H1 (cell line): ENCODE results near the gene POLRMT. TPM values are rescaled to one million over a fixed set of nuclear protein-coding genes. Genes with fewer than 3 reads are reported as not detected.

Experiments
- BACH1 ChIP-seq: IDR thresholded peaks from 2 replicates; pipeline ENCODE4 v1.6.1; 2012; ENCODE audit warnings: low read length, improper control_type of control experiment
- CHD7 ChIP-seq: fragments of 300-600 bp; sonication (generic); IDR thresholded peaks from 2 replicates; pipeline ENCODE4 v1.7.1; 2012; ENCODE audit warnings: low read length, moderate library complexity, mild to moderate bottlenecking, inconsistent platforms; ENCODE audit not compliant: insufficient replicate concordance
- JUN ChIP-seq: IDR thresholded peaks from 2 replicates; pipeline ENCODE4 v1.6.1; 2011; ENCODE audit warnings: low read depth, mild to moderate bottlenecking, improper control_type of control experiment, low read length
- KDM1A ChIP-seq: fragments of 200-600, 300-600 bp; sonication (generic); IDR thresholded peaks from 2 replicates; pipeline ENCODE4 v1.7.1; 2016; ENCODE audit warnings: mild to moderate bottlenecking, low read length, borderline replicate concordance
- NANOG ChIP-seq: IDR thresholded peaks from 2 replicates; pipeline ENCODE4 v1.6.1; 2011; ENCODE audit warnings: low read length, low read depth, mild to moderate bottlenecking, inconsistent platforms; ENCODE audit not compliant: insufficient read depth, poor library complexity, severe bottlenecking
- SP2 ChIP-seq: IDR thresholded peaks from 2 replicates; pipeline ENCODE4 v1.6.1; 2012; ENCODE audit warnings: mild to moderate bottlenecking, low read length, inconsistent platforms
- SUZ12 ChIP-seq: fragments of 200-600 bp; sonication (generic); IDR thresholded peaks from 2 replicates; pipeline ENCODE4 v1.6.1; 2012; ENCODE audit warnings: mild to moderate bottlenecking, inconsistent platforms, low read length, moderate library complexity, mixed read lengths
- TAF1 ChIP-seq: IDR thresholded peaks from 2 replicates; pipeline ENCODE4 v1.6.1; 2011; ENCODE audit warnings: mild to moderate bottlenecking, low read depth, low read length
- polyA plus RNA-seq, 7 experiments: library from polyadenylated mRNA; depleted of rRNA in 3 of 7; stranded (reverse) in 5 of 7; unstranded in 2 of 7; fragments of >200 nt in 5 of 7; fragments of 200-250 nt in 2 of 7; gene quantifications; 1 replicate in 5 of 7; 2 replicates in 1 of 7; 4 replicates in 1 of 7; pipeline versions ENCODE4 v1.2.1 to v1.2.3, GENCODE V29; 2011 to 2013; ENCODE audit warnings: missing spikeins in 2 of 7, mixed read lengths in 2 of 7
- total RNA-seq: library from RNA; stranded (reverse); fragmentation: NEBNext Ultra II Directional; extraction: Animal tissue kit (Norgen Biotek cat#: 25700); gene quantifications from 2 replicates; pipeline ENCODE4 v1.2.1, GENCODE V29; 2021
- TF ChIP-seq, protein P1 (sequence below): IDR thresholded peaks from 2 replicates; pipeline ENCODE4 v1.6.1; 2011; ENCODE audit warnings: low read depth, mild to moderate bottlenecking, low read length; ENCODE audit not compliant: insufficient read depth

The POLRMT gene
- total and polyA plus RNA-seq, 2 of the 8 experiments (the other 6 are each of a cell fraction or from before 2014, with no cell fraction given), result 93.0 to 111 TPM

- TF ChIP-seq CHD7 (no peak), TAF1 (no peak), SP2 (no peak), NANOG (no peak), SUZ12 (no peak), BACH1 (no peak), KDM1A (no peak), JUN (no peak)
- TF ChIP-seq, protein P1, sequence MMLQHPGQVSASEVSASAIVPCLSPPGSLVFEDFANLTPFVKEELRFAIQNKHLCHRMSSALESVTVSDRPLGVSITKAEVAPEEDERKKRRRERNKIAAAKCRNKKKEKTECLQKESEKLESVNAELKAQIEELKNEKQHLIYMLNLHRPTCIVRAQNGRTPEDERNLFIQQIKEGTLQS, result no peak
Measured at GRCh38 chr19:574658-575526, 58.4 kb downstream of the POLRMT start (continued).
